NCI-H1930 (cell line): ENCODE results near the gene TPI1.

Experiments used
- DNase-seq, 2 experiments: peaks; one replicate each; lab custom pipeline; 2025; lab: John Stamatoyannopoulos, UW

The TPI1 gene

DNA sequence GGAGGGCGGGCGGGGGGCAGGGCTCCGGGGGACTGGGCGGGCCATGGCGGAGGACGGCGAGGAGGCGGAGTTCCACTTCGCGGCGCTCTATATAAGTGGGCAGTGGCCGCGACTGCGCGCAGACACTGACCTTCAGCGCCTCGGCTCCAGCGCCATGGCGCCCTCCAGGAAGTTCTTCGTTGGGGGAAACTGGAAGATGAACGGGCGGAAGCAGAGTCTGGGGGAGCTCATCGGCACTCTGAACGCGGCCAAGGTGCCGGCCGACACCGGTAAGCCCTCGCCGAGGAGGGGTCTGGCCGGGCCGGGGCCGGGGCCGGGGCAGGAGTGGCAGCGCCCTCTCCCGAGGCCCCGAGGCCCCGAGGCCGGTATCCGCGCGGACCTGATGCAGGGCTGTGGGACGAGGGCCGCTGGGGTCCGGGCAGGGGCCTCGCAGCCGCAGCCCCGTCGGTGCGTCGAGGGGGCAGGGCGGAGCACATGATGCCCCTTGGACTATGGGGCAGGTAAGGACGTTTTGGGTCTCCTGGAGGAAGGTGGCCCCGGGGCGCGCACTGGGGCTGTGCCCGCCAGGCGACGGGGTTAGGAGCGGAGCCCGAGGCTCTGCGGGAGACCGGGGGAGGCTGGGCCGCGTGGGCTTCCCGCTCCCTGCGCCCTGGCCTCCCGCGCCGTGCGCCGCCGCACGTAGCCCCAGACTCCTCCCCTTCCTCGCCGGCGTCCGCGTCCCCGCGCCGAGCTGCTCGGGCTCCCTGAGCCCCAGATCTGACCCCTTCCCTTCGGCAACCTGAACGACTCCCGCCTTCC lies at the start of gene TPI1:
Gene TPI1, plus strand, starts transcription at position 119 of the 798 bp plus-strand sequence. Its CDS starts 36 bp downstream, at position 155.
- peak; percentile 69 to 79 for DNase-seq

DNA sequence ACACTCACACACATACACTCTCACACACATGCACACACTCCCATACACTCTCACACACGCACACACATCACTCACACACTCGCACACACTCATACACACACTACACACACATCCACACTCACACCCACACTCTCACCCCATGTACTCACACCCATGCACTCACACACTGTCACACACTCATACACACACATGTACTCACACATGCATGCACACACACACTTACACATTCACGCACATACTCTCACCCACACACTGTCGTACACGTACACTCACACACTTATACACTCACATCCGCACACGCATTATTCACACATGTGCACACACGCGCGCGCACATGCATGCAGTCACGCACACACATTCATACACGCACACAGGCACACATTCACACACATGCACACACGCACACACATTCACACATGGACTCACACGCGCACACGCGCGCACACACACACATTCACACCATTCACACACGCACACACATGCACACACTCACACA lies 49.6 kb upstream of the TPI1 start:
- DNase-seq, result no peak

DNA sequence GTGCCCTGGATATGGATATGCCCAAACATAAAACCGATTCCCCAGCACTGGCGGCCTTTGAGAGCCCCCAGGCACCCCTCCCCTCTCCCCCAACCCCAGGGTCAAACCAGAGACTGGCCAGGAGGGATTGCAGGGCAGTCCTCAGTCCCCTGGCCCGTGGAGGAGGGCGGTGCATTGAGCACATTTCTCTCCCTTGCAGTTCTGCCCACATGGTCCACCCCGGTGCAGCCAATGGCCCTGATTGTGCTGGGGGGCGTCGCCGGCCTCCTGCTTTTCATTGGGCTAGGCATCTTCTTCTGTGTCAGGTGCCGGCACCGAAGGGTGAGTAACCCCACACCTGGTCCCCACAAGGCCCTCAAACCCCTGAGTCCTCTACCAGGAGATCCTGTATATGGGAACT lies 49.1 kb upstream of the TPI1 start:
- DNase-seq, result no peak

DNA sequence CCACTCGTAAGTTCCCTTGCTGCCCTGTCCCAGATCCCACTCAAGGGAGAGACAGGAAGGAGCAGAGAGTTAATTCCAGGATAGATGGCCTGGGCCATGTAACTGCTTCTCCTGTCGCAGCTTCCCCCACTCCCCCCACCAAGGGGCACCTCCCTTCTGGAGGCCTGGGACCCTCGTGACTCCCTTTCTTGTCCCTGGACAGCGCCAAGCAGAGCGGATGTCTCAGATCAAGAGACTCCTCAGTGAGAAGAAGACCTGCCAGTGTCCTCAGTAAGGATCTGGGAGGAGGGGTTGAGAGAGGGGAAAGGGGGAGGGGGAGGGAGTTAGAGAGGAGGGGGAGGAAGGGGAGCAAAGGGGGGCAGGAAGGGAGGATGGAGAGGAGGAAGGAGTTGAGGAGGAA lies 48.7 kb upstream of the TPI1 start:
- no peak for DNase-seq

DNA sequence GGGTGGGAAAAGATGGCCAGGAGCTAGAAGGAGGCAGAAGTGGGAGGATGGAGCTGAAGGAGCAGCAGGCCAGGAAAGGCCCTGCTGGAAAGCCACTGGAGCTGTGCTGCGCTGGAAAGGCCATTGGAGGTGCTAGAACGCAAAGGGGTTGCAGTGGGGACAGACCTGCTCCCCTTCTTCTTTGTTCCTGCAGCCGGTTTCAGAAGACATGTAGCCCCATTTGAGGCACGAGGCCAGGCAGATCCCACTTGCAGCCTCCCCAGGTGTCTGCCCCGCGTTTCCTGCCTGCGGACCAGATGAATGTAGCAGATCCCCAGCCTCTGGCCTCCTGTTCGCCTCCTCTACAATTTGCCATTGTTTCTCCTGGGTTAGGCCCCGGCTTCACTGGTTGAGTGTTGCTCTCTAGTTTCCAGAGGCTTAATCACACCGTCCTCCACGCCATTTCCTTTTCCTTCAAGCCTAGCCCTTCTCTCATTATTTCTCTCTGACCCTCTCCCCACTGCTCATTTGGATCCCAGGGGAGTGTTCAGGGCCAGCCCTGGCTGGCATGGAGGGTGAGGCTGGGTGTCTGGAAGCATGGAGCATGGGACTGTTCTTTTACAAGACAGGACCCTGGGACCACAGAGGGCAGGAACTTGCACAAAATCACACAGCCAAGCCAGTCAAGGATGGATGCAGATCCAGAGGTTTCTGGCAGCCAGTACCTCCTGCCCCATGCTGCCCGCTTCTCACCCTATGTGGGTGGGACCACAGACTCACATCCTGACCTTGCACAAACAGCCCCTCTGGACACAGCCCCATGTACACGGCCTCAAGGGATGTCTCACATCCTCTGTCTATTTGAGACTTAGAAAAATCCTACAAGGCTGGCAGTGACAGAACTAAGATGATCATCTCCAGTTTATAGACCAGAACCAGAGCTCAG lies 48.0 kb upstream of the TPI1 start:
- DNase-seq, result no peak

DNA sequence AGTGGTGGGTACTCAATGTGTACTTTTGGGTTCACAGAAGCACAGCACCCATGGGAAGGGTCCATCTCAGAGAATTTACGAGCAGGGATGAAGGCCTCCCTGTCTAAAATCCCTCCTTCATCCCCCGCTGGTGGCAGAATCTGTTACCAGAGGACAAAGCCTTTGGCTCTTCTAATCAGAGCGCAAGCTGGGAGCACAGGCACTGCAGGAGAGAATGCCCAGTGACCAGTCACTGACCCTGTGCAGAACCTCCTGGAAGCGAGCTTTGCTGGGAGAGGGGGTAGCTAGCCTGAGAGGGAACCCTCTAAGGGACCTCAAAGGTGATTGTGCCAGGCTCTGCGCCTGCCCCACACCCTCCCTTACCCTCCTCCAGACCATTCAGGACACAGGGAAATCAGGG lies 47.2 kb upstream of the TPI1 start:
- no peak for DNase-seq

DNA sequence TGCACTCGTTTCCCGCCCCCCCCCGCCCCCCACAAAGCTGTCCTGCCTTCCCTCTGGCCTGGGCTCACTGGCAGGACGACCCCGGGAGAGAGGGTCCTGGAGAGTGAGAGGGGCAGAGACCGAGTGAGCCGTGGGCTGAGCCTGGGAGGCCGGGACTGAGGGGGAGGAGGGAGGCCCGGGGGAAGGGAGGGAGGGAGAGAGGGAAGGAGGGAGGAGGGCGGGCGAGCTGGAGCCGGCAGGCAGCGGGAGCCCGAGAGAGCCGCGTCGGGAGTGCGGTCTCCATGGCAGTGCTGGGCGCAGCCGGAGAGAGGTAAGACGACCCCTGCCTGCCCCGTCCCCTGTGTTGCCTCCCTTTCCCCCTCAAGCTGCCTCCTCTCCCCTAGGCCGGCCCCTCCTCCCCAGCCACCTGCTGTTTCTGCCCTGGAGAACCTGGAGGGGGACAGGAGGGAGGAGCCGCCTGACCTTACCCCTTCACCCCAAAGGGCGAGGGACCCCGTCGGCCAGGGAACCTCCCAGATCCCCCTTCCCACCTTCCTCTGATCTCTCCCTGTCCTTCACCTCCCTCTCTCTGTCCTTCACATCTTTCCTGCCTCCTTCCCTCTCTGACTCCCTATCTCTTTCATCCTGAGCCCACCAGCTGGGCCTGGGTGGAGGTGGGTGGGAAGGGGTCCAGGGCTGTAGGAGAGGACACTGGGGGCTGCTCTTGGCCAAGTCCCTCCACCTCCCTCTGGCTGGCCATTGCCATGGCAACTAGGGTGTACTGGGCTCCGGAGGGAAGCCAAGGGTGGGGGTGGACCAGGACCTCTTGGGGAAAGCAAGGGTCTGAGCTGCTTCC lies 45.5 kb upstream of the TPI1 start, which contains the start of gene GPR162:
Gene GPR162, plus strand, starts transcription at position 231 of the 835 bp plus-strand sequence. CDS start 2,078 bp downstream, outside the sequence.
- DNase-seq, result peak in 1 of 2 experiments; percentile 34

DNA sequence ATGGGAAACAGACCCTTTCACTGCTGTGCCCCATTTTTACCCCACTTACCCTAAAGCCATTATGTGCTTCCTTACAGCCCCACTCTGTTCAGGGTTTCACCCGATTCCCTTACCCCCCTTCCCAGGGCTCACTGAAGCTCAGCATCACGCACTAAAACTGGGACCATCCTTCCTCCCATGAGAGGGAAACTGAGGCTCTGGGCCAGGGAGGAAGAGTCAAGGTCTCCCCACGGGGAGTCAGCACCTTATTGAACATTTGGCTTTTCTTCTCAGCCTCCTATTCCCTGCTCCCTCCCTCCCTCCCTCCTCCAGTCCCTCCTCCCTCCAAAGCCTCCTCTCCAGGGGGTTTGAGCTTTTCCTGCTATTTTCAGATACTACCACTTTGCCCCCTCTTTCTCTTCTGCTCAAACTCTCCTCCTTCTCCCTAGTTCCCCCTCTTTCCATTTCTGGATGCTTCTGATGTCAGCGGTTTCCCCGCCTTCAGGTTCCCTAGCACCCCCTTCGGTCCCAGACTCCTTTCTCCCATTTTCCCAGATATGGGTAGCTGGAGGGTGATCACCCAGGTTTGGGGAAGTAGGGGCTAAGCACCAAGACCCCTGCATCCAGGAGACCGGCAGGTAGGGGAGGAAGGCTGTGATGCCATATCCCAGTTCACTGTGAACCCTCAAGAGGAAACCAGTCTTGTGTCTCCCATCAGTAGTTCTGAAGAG lies 44.8 kb upstream of the TPI1 start:
- DNase-seq, result no peak

DNA sequence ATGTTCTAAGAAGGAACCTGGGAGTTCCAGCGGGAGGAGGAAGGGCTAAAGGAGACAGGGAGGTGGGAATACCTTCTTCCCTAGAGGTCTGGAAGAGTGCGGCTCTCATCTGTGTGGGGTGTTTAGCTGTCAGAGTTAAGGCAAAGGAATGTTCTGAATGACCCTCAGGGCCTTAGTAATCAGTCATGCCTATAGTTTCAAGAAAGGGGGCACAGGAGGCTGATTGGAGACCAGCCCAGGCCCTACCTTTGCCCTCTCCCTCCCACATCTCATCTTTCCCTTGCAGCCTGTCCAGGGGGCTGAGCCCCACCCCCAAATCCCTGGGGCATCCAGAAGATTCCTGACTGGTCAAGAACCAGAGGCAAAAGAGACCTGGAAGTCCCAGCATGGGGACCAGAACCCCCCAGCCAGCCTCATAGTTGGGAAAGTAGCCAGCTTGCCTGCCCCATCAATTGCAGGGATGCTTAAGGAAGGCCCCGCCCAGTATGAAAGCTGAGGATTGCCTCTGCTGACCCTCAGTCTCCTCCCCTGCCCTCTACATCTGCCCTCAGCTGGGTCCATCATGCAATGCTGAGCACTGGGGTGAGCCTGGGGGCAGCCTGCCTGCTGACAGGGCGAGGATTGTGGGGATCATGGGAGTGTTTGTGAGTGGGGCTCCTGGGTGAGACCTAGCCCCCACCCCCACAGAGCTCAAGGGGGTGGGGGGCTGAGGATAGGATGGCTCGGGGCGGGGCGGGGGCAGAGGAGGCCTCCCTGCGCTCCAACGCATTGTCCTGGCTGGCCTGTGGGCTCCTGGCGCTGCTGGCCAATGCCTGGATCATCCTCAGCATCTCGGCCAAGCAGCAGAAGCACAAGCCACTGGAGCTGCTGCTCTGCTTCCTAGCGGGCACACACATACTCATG lies 43.9 kb upstream of the TPI1 start:
- no peak for DNase-seq

DNA sequence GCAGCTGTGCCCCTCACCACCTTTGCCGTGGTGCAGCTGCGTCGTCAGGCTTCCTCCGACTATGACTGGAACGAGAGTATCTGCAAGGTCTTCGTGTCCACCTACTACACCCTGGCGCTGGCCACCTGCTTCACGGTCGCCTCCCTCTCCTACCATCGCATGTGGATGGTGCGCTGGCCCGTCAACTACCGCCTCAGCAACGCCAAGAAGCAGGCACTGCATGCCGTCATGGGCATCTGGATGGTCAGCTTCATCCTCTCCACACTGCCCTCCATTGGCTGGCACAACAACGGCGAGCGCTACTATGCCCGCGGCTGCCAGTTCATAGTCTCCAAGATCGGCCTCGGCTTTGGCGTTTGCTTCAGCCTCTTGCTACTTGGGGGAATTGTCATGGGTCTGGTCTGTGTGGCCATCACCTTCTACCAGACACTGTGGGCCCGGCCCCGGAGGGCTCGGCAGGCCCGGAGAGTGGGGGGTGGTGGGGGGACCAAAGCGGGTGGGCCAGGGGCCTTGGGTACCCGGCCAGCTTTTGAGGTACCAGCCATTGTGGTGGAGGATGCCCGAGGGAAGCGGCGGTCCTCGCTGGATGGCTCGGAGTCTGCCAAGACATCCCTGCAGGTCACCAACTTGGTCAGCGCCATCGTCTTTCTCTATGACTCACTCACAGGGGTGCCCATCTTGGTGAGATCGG lies 43.1 kb upstream of the TPI1 start:
- no peak for DNase-seq

DNA sequence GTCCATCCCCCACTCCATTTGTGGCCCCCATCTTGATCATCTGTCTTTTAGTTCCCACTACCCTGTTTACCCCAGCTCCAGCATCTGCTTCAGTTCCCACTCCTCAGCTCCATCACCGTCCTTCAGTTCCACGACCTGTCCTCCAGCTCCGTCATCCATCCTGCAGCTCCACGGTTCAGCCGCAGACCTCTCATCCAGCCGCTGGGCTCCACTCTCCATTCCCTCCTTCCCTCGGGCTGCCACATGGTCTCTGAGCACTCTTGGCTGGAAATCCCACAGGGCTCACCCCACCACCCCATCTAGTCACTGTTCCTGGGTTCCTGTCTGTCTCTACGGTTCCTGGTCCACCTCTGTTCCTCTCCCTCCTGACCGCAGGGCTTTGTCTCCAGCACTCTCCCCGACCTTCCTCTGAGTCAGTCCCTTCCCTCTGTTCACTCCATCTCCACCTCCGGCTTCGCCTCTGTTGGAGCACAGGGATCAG lies 42.4 kb upstream of the TPI1 start:
- peak in 1 of 2 experiments; percentile 41 for DNase-seq

DNA sequence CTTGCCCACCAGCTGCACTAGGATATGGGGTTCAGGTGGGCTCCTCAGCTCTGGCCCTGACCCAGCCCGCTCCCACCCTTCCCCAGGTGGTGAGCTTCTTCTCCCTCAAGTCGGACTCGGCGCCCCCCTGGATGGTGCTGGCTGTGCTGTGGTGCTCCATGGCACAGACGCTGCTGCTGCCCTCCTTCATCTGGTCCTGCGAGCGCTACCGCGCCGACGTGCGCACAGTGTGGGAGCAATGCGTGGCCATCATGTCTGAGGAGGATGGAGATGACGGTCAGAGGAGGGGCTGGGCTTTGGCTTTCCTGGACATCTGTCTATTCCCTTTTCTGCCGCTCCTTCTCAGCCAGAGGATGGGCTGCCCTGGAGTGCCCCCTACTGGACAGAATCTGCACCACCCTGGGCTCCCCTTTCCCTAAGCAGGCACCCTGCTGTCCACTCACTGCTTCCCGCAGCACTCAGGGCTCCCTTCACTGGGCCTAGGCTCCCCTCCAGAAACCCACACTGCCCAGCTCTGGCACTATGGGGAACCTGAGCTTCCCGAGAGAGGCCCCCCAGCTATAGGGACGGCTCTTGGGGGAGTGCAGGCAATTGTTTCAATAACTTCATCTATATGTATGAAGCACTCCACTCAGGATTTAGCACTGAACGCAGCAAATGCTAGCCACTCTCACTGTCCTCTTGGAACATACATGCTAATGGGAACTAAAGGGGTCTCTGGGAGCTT lies 41.8 kb upstream of the TPI1 start:
- DNase-seq, result peak; percentile 78 to 88

DNA sequence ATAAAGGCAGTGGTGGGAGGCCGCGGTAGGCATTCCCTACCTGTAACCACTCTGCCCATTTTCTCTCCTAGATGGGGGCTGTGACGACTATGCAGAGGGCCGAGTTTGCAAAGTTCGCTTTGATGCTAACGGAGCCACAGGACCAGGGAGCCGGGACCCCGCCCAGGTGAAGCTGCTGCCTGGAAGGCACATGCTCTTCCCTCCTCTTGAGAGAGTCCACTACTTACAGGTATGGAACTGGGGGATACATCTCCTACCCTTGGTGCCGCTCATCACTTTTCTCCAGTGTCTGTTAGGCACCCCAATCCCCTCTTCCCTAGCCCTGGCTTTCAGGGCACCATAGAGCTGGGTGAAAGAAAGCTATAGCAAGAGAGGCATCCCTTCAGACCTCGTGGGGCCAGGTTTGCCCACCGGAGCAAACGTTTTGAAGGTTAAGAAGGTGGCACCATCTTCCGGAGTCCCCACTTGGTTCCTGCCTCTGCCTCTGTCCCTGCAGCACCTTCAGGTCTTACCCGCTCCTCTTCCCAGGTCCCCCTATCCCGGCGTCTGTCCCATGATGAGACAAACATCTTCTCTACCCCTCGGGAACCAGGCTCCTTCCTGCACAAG lies 41.1 kb upstream of the TPI1 start:
- no peak for DNase-seq

DNA sequence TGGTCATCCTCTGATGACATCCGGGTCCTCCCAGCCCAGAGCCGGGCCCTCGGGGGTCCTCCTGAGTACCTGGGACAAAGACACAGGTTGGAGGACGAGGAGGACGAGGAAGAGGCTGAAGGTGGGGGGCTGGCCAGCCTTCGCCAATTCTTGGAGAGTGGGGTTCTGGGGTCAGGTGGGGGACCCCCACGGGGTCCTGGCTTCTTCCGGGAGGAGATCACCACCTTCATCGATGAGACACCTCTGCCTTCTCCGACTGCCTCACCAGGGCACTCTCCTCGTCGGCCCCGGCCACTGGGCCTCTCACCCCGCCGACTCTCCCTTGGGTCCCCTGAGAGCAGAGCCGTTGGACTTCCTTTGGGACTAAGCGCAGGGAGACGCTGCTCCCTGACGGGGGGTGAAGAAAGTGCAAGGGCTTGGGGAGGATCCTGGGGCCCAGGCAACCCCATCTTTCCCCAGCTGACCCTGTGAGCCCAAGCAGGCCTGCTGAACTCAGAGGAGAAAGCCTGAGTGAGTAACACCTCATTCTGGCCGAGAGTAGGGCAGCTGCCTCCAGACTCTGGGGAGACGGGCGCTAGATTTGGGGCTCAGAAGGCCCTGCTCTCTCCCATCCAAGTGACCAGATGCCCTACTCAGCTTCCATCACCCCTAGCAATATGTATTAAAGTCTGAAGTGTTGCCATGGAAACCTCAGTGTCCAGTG lies 40.4 kb upstream of the TPI1 start:
- DNase-seq, result no peak

DNA sequence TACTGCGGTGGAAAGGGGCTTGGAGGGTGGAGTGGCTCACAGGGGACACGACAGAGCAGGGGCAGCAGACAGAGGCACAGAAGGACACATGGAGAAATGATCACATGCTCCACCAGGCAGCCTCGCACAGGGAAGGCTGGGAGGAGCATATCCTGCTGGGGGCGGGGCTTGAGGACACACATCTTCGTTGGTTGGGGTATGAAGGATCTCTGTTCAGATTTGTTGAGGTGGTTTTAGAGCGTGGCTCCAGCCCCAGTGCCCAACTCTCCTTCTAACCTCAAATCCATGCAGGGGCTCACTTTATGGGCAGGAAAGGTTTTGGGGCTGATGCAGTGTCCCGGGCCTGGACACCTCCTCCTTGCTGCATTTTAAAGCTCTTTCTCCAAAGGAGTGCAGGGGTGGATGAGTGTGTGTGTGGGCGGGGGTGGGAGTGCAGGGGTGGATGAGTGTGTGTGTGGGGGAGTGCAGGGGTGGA lies 39.9 kb upstream of the TPI1 start:
- DNase-seq, result peak; percentile 61 to 67

DNA sequence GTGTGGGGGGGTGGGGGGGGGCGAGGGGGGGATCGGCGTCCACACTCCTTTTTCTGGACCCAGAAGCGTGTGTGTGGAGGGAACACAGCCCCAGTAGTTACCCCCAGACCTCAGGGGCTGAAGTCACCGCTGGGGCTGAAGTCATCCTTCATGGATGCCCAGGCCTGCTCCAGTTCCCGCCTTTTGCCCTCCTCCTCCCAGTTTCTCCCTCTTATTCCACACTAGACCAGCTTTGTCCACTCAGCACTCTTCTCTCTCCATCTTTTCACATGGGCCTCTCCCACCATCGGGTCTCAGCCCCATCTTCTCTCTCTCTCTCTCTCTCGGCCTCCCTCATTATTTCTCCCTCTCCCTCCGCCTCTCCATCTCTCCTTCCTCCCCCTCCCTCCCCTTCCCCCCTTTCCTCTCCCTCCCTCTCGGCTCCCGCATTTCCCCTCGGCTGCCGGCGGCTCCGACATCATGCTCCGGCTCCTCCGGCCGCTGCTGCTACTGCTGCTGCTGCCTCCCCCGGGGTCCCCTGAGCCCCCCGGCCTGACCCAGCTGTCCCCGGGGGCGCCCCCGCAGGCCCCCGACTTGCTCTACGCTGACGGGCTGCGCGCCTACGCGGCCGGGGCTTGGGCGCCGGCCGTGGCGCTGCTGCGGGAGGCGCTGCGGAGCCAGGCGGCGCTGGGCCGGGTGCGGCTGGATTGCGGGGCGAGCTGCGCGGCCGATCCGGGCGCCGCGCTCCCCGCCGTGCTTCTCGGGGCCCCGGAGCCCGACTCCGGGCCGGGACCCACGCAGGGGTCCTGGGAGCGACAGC lies 39.1 kb upstream of the TPI1 start, which contains the start of gene P3H3:
Gene P3H3, plus strand, starts transcription at position 426 of the 799 bp plus-strand sequence. Its CDS starts 34 bp downstream, at position 460.
- DNase-seq, result peak; percentile 43 to 48
